HEK293 (cell line): Measurements from ENCODE around the gene LARP6.
A peak's percentile ranks its signal among the peaks of the same experiment; 100 is the strongest.

Experiments
- FEZF1 ChIP-seq: fragments of 450-650 bp; formaldehyde crosslinking; IDR thresholded peaks from 2 replicates; pipeline ENCODE4 v1.5.1; 2016; ENCODE audit warnings: missing biosample characterization, missing genetic modification characterization
- IKZF3 ChIP-seq: fragments of 450-650 bp; IDR thresholded peaks from 2 replicates; pipeline ENCODE4 v1.5.0; 2018; ENCODE audit warnings: missing biosample characterization, mild to moderate bottlenecking, missing genetic modification characterization, moderate library complexity
- KLF17 ChIP-seq: fragments of 450-650 bp; formaldehyde crosslinking; IDR thresholded peaks from 2 replicates; pipeline ENCODE4 v1.5.1; 2016; ENCODE audit warnings: missing biosample characterization, missing genetic modification characterization
- PRDM10 ChIP-seq: fragments of 450-650 bp; formaldehyde crosslinking; IDR thresholded peaks from 2 replicates; pipeline ENCODE4 v1.5.1; 2016; ENCODE audit warnings: missing biosample characterization, missing genetic modification characterization
- ZBTB11 ChIP-seq: fragments of 450-650 bp; formaldehyde crosslinking; conservative IDR thresholded peaks from 2 replicates; pipeline ENCODE4 v1.5.1; 2016; ENCODE audit warnings: low read depth, missing biosample characterization, missing genetic modification characterization
- ZBTB17 ChIP-seq: fragments of 450-650 bp; formaldehyde crosslinking; IDR thresholded peaks from 2 replicates; pipeline ENCODE4 v1.5.1; 2016; ENCODE audit warnings: missing biosample characterization, missing genetic modification characterization
- ZNF2 ChIP-seq: fragments of 450-650 bp; formaldehyde crosslinking; IDR thresholded peaks from 2 replicates; pipeline ENCODE4 v1.5.1; 2016; ENCODE audit warnings: missing biosample characterization, missing genetic modification characterization
- ZNF398 ChIP-seq: fragments of 450-650 bp; formaldehyde crosslinking; IDR thresholded peaks from 2 replicates; pipeline ENCODE4 v1.5.1; 2017; ENCODE audit warnings: missing biosample characterization, missing genetic modification characterization
- ZNF426 ChIP-seq: fragments of 450-650 bp; formaldehyde crosslinking; IDR thresholded peaks from 2 replicates; pipeline ENCODE4 v1.5.1; 2017; ENCODE audit warnings: missing biosample characterization, missing genetic modification characterization, mild to moderate bottlenecking, inconsistent platforms, moderate library complexity
- ZNF544 ChIP-seq: fragments of 450-650 bp; formaldehyde crosslinking; IDR thresholded peaks from 2 replicates; pipeline ENCODE4 v1.5.0; 2017; ENCODE audit warnings: missing biosample characterization, missing genetic modification characterization
- ZNF664 ChIP-seq: fragments of 450-650 bp; formaldehyde crosslinking; IDR thresholded peaks from 2 replicates; pipeline ENCODE4 v1.5.1; 2016; ENCODE audit warnings: missing biosample characterization, missing genetic modification characterization
- ZNF692 ChIP-seq: fragments of 450-650 bp; formaldehyde crosslinking; IDR thresholded peaks from 2 replicates; pipeline ENCODE4 v1.5.1; 2016; ENCODE audit warnings: missing biosample characterization, missing genetic modification characterization
- TF ChIP-seq, protein P1 (sequence below): fragments of 450-650 bp; formaldehyde crosslinking; conservative IDR thresholded peaks from 2 replicates; pipeline ENCODE4 v1.5.1; 2016; ENCODE audit warnings: low read depth, missing biosample characterization, missing genetic modification characterization
- TF ChIP-seq, protein P2 (sequence below): fragments of 450-650 bp; formaldehyde crosslinking; IDR thresholded peaks from 2 replicates; pipeline ENCODE4 v1.5.1; 2016; ENCODE audit warnings: missing biosample characterization, missing genetic modification characterization, low read depth
- TF ChIP-seq, protein P3 (sequence below): fragments of 450-650 bp; formaldehyde crosslinking; IDR thresholded peaks from 2 replicates; pipeline ENCODE4 v1.5.1; 2016; ENCODE audit warnings: missing biosample characterization, missing genetic modification characterization, borderline replicate concordance

The LARP6 gene

GRCh38 chr15:70856884-70857561, 3.1 kb upstream of the LARP6 start (continued):
- TF ChIP-seq, protein P1, sequence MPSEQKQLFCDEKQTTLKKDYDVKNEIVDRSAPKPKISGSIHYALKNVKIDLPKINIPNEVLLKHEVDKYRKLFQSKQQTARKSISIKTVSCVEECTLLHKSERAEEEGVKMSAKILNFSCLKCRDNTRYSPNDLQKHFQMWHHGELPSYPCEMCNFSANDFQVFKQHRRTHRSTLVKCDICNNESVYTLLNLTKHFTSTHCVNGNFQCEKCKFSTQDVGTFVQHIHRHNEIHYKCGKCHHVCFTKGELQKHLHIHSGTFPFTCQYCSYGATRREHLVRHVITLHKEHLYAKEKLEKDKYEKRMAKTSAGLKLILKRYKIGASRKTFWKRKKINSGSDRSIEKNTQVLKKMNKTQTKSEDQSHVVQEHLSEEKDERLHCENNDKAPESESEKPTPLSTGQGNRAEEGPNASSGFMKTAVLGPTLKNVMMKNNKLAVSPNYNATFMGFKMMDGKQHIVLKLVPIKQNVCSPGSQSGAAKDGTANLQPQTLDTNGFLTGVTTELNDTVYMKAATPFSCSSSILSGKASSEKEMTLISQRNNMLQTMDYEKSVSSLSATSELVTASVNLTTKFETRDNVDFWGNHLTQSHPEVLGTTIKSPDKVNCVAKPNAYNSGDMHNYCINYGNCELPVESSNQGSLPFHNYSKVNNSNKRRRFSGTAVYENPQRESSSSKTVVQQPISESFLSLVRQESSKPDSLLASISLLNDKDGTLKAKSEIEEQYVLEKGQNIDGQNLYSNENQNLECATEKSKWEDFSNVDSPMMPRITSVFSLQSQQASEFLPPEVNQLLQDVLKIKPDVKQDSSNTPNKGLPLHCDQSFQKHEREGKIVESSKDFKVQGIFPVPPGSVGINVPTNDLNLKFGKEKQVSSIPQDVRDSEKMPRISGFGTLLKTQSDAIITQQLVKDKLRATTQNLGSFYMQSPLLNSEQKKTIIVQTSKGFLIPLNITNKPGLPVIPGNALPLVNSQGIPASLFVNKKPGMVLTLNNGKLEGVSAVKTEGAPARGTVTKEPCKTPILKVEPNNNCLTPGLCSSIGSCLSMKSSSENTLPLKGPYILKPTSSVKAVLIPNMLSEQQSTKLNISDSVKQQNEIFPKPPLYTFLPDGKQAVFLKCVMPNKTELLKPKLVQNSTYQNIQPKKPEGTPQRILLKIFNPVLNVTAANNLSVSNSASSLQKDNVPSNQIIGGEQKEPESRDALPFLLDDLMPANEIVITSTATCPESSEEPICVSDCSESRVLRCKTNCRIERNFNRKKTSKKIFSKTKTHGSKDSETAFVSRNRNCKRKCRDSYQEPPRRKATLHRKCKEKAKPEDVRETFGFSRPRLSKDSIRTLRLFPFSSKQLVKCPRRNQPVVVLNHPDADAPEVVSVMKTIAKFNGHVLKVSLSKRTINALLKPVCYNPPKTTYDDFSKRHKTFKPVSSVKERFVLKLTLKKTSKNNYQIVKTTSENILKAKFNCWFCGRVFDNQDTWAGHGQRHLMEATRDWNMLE, result peak; percentile 57
- TF ChIP-seq FEZF1 (tag by site-specific recombination) (peak; percentile 82), ZNF2 (peak; percentile 36; the same call in 1 of the 2 replicates), ZNF664 (tag by site-specific recombination) (no peak), ZNF398 (tag by site-specific recombination) (peak; percentile 68), ZBTB11 (no peak), ZBTB17 (peak; percentile 90), ZNF426 (no peak), PRDM10 (tag by site-specific recombination) (0 out of 2 replicates have a peak, but pooled peaks have one; percentile 14), ZNF544 (tag by site-specific recombination) (no peak), KLF17 (tag by site-specific recombination) (peak; percentile 81), ZNF692 (tag by site-specific recombination) (peak; percentile 96), IKZF3 (tag by site-specific recombination) (peak; percentile 94)
- TF ChIP-seq, protein P2, sequence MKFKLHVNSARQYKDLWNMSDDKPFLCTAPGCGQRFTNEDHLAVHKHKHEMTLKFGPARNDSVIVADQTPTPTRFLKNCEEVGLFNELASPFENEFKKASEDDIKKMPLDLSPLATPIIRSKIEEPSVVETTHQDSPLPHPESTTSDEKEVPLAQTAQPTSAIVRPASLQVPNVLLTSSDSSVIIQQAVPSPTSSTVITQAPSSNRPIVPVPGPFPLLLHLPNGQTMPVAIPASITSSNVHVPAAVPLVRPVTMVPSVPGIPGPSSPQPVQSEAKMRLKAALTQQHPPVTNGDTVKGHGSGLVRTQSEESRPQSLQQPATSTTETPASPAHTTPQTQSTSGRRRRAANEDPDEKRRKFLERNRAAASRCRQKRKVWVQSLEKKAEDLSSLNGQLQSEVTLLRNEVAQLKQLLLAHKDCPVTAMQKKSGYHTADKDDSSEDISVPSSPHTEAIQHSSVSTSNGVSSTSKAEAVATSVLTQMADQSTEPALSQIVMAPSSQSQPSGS (tag by site-specific recombination), result peak; percentile 95
- TF ChIP-seq, protein P3, sequence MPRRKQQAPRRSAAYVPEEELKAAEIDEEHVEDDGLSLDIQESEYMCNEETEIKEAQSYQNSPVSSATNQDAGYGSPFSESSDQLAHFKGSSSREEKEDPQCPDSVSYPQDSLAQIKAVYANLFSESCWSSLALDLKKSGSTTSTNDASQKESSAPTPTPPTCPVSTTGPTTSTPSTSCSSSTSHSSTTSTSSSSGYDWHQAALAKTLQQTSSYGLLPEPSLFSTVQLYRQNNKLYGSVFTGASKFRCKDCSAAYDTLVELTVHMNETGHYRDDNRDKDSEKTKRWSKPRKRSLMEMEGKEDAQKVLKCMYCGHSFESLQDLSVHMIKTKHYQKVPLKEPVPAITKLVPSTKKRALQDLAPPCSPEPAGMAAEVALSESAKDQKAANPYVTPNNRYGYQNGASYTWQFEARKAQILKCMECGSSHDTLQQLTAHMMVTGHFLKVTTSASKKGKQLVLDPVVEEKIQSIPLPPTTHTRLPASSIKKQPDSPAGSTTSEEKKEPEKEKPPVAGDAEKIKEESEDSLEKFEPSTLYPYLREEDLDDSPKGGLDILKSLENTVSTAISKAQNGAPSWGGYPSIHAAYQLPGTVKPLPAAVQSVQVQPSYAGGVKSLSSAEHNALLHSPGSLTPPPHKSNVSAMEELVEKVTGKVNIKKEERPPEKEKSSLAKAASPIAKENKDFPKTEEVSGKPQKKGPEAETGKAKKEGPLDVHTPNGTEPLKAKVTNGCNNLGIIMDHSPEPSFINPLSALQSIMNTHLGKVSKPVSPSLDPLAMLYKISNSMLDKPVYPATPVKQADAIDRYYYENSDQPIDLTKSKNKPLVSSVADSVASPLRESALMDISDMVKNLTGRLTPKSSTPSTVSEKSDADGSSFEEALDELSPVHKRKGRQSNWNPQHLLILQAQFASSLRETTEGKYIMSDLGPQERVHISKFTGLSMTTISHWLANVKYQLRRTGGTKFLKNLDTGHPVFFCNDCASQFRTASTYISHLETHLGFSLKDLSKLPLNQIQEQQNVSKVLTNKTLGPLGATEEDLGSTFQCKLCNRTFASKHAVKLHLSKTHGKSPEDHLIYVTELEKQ (tag by site-specific recombination), result 0 out of 2 replicates have a peak, but pooled peaks have one; percentile 11
